Mucosa of stomach (tissue), 1 donor: ENCODE data around the gene MYOM1.
"Not testable (repeated sequence)": the region's sequence is repeated elsewhere in the genome, so short reads cannot be mapped to it uniquely, and the experiment has no call there.

Experiments used
- H3K27me3 ChIP-seq: one replicate; pipeline ENCODE4 v1.7.0; 2013; ENCODE audit warnings: mild to moderate bottlenecking, low read length; ENCODE audit not compliant: control insufficient read depth, insufficient read depth
- H3K36me3 ChIP-seq: one replicate; pipeline ENCODE4 v1.7.0; 2013; ENCODE audit warnings: low read length; ENCODE audit not compliant: control insufficient read depth, insufficient read depth
- H3K4me1 ChIP-seq: one replicate; pipeline ENCODE4 v1.7.0; 2013; ENCODE audit warnings: mild to moderate bottlenecking, low read length; ENCODE audit not compliant: control insufficient read depth, insufficient read depth
- H3K4me3 ChIP-seq: one replicate; pipeline ENCODE4 v1.7.0; 2013; ENCODE audit warnings: low read length
- H3K9ac ChIP-seq: one replicate; pipeline ENCODE4 v1.7.0; 2013; ENCODE audit warnings: mild to moderate bottlenecking, low read length, moderate library complexity
- H3K9me3 ChIP-seq: one replicate; pipeline ENCODE4 v1.7.0; 2013; ENCODE audit warnings: mild to moderate bottlenecking, low read length, moderate library complexity; ENCODE audit not compliant: control insufficient read depth
- donor health status: Pancreatic carcinoma.

MYOM1 gene

GRCh38 chr18:3051718-3052410, 167.9 kb downstream of the MYOM1 start:
- Histone ChIP-seq H3K4me3 (no peak overlapping the region), H3K4me1 (peaks cover 37% of the 10 kb centered on the region), H3K36me3 (no peaks in the 10 kb centered on the region), H3K27me3 (no peaks in the 10 kb centered on the region), H3K9ac (peak overlapping the region; percentile 68), H3K9me3 (no peaks in the 10 kb centered on the region)

GRCh38 chr18:3049897-3050454, 169.8 kb downstream of the MYOM1 start:
- H3K9me3 ChIP-seq, H3K27me3 ChIP-seq, H3K36me3 ChIP-seq, H3K9ac ChIP-seq, H3K4me3 ChIP-seq: not testable (repeated sequence)
- H3K4me1 ChIP-seq, result peaks cover 35% of the 10 kb centered on the region

GRCh38 chr18:3048820-3049349, 170.9 kb downstream of the MYOM1 start:
- H3K9ac ChIP-seq, result no peak overlapping the region
- H3K36me3 ChIP-seq, result no peaks in the 10 kb centered on the region
- no peaks in the 10 kb centered on the region for H3K27me3 ChIP-seq
- peaks cover 42% of the 10 kb centered on the region for H3K4me1 ChIP-seq
- no peak overlapping the region for H3K4me3 ChIP-seq
- no peaks in the 10 kb centered on the region for H3K9me3 ChIP-seq

GRCh38 chr18:3048121-3048520, 171.6 kb downstream of the MYOM1 start:
- H3K4me3 ChIP-seq, result no peak overlapping the region
- peaks cover 42% of the 10 kb centered on the region for H3K4me1 ChIP-seq
- H3K27me3 ChIP-seq, result no peaks in the 10 kb centered on the region
- H3K9ac ChIP-seq, result no peak overlapping the region
- H3K36me3 ChIP-seq, result no peaks in the 10 kb centered on the region
- no peaks in the 10 kb centered on the region for H3K9me3 ChIP-seq

- no peaks in the 10 kb centered on the region for H3K9me3 ChIP-seq
- no peaks in the 10 kb centered on the region for H3K27me3 ChIP-seq
- no peaks in the 10 kb centered on the region for H3K36me3 ChIP-seq
- peaks cover 48% of the 10 kb centered on the region for H3K4me1 ChIP-seq
- no peak overlapping the region for H3K4me3 ChIP-seq
- H3K9ac ChIP-seq, result no peak overlapping the region
Measured at GRCh38 chr18:3046216-3046808, 173.5 kb downstream of the MYOM1 start.

GRCh38 chr18:3044931-3045698, 174.7 kb downstream of the MYOM1 start:
- H3K9me3 ChIP-seq, result no peaks in the 10 kb centered on the region
- H3K4me1 ChIP-seq, result peaks cover 44% of the 10 kb centered on the region
- H3K36me3 ChIP-seq, result no peaks in the 10 kb centered on the region
- no peak overlapping the region for H3K4me3 ChIP-seq
- H3K9ac ChIP-seq, result peak overlapping the region; percentile 45
- no peaks in the 10 kb centered on the region for H3K27me3 ChIP-seq

- H3K9me3 ChIP-seq, result no peaks in the 10 kb centered on the region
- H3K4me3 ChIP-seq, result no peak overlapping the region
- no peaks in the 10 kb centered on the region for H3K36me3 ChIP-seq
- peaks cover 47% of the 10 kb centered on the region for H3K4me1 ChIP-seq
- no peaks in the 10 kb centered on the region for H3K27me3 ChIP-seq
- peak overlapping the region; percentile 4 for H3K9ac ChIP-seq
Measured at GRCh38 chr18:3042379-3042778, 177.4 kb downstream of the MYOM1 start.

GRCh38 chr18:3041843-3042242, 177.9 kb downstream of the MYOM1 start:
- Histone ChIP-seq H3K36me3 (no peaks in the 10 kb centered on the region), H3K4me1 (peaks cover 47% of the 10 kb centered on the region), H3K27me3 (no peaks in the 10 kb centered on the region), H3K4me3 (no peak overlapping the region), H3K9me3 (no peaks in the 10 kb centered on the region), H3K9ac (peak overlapping the region; percentile 4)

- no peak overlapping the region for H3K9ac ChIP-seq
- no peaks in the 10 kb centered on the region for H3K36me3 ChIP-seq
- no peaks in the 10 kb centered on the region for H3K9me3 ChIP-seq
- H3K4me3 ChIP-seq, result no peak overlapping the region
- no peaks in the 10 kb centered on the region for H3K27me3 ChIP-seq
- peaks cover 46% of the 10 kb centered on the region for H3K4me1 ChIP-seq
Measured at GRCh38 chr18:3040881-3041280, 178.9 kb downstream of the MYOM1 start.

- Histone ChIP-seq H3K27me3 (no peaks in the 10 kb centered on the region), H3K9ac (no peak overlapping the region), H3K9me3 (no peaks in the 10 kb centered on the region), H3K4me3 (no peak overlapping the region), H3K36me3 (no peaks in the 10 kb centered on the region), H3K4me1 (peaks cover 41% of the 10 kb centered on the region)
Measured at GRCh38 chr18:3040173-3040572, 179.6 kb downstream of the MYOM1 start.

GRCh38 chr18:3037423-3037915, 182.3 kb downstream of the MYOM1 start:
- Histone ChIP-seq H3K9me3 (no peaks in the 10 kb centered on the region), H3K9ac (peak overlapping the region; percentile 67), H3K27me3 (no peaks in the 10 kb centered on the region), H3K36me3 (no peaks in the 10 kb centered on the region), H3K4me3 (no peak overlapping the region), H3K4me1 (peaks cover 19% of the 10 kb centered on the region)

- peaks cover 8% of the 10 kb centered on the region for H3K4me1 ChIP-seq
- no peaks in the 10 kb centered on the region for H3K9me3 ChIP-seq
- peak overlapping the region; percentile 12 for H3K9ac ChIP-seq
- H3K4me3 ChIP-seq, result no peak overlapping the region
- no peaks in the 10 kb centered on the region for H3K36me3 ChIP-seq
- no peaks in the 10 kb centered on the region for H3K27me3 ChIP-seq
Measured at GRCh38 chr18:3036108-3036507, 183.7 kb downstream of the MYOM1 start.
